Lung (tissue), 12 donors: Measurements from ENCODE around the gene RMND1. TPM values are rescaled to one million over a fixed set of nuclear protein-coding genes. Genes with fewer than 3 reads are reported as not detected.

ENCODE experiments used
- ATAC-seq: fragments of 200-7000 bp; cut with Tn5 transposase; one replicate; pipeline ENCODE4 v1.9.1; 2020; ENCODE audit warnings: moderate number of reproducible peaks; ENCODE audit not compliant: insufficient read depth, low FRiP score
- DNase-seq, 3 donors: peaks; one replicate each; pipeline ENCODE4 v3.0.0-alpha.2; 2013 to 2017
- H3K27ac ChIP-seq, 2 donors: one replicate each; pipeline ENCODE4 v1.5.1; 2013; ENCODE audit warnings: mild to moderate bottlenecking in 2 of 2, moderate library complexity in 2 of 2, control low read depth in 1 of 2, inconsistent platforms in 1 of 2, low read depth in 1 of 2, low read length in 1 of 2
- H3K27me3 ChIP-seq, 3 donors: one replicate each; pipeline ENCODE4 v1.5.1; 2013; ENCODE audit warnings: low read length in 2 of 3; ENCODE audit not compliant: control insufficient read depth in 3 of 3, insufficient read depth in 3 of 3
- H3K36me3 ChIP-seq, 4 donors: one replicate each; pipeline ENCODE4 v1.5.1; 2013; ENCODE audit warnings: low read length in 4 of 4, mild to moderate bottlenecking in 1 of 4, moderate library complexity in 1 of 4; ENCODE audit not compliant: control insufficient read depth in 4 of 4, insufficient read depth in 4 of 4
- H3K4me1 ChIP-seq, 5 donors: one replicate each; pipeline ENCODE4 v1.5.1; 2013; ENCODE audit warnings: low read length in 5 of 5, mild to moderate bottlenecking in 2 of 5, moderate library complexity in 1 of 5; ENCODE audit not compliant: control insufficient read depth in 5 of 5, insufficient read depth in 5 of 5
- H3K4me3 ChIP-seq: one replicate; pipeline ENCODE4 v1.5.1; 2013; ENCODE audit warnings: mild to moderate bottlenecking, control low read depth, moderate library complexity
- H3K9ac ChIP-seq, 2 donors: one replicate each; pipeline ENCODE4 v1.5.1; 2013; ENCODE audit warnings: low read length in 2 of 2, control low read depth in 1 of 2; ENCODE audit not compliant: insufficient read depth in 1 of 2
- H3K9me3 ChIP-seq, 4 donors: one replicate each; pipeline ENCODE4 v1.5.1; 2013; ENCODE audit warnings: low read length in 3 of 4, mild to moderate bottlenecking in 1 of 4, moderate library complexity in 1 of 4; ENCODE audit not compliant: control insufficient read depth in 4 of 4, insufficient read depth in 3 of 4
- WGBS, 2 donors: extraction: QIAGEN DNeasy Blood & Tissue Kit; methylation state at CpG; one replicate each; pipeline ENCODE4 v1.1.7; 2013; 5-methylcytosine and 5-hydroxymethylcytosine counted together
- polyA plus RNA-seq, 2 donors: library from polyadenylated mRNA; stranded (reverse); fragments of 200-250 nt; gene quantifications; one replicate each; pipeline ENCODE4 v1.2.1, GENCODE V29; 2013
- total RNA-seq, 2 donors: library from RNA; depleted of rRNA in 1 of 2; stranded (reverse); fragments of >200 nt in 1 of 2; gene quantifications; one replicate each; pipeline ENCODE4 v1.2.1, GENCODE V29; 2014 to 2021
- TF ChIP-seq, protein P1 (sequence below): IDR thresholded peaks from 2 replicates; pipeline ENCODE4 v1.5.1; 2012; ENCODE audit warnings: mild to moderate bottlenecking; ENCODE audit errors: control extremely low read depth, extremely low read depth
- donor health status: control.
- donor health status: control.
- donor health status: Bipolar disorder and iron deficiency.
- donor health status: healthy.
- donor health status: DM: yes; HTN: yes; CAD: no.

The RMND1 gene
- total and polyA plus RNA-seq, 4 donors: 10.2 to 43.2 (median 21.9) TPM

- TF ChIP-seq, protein P1, sequence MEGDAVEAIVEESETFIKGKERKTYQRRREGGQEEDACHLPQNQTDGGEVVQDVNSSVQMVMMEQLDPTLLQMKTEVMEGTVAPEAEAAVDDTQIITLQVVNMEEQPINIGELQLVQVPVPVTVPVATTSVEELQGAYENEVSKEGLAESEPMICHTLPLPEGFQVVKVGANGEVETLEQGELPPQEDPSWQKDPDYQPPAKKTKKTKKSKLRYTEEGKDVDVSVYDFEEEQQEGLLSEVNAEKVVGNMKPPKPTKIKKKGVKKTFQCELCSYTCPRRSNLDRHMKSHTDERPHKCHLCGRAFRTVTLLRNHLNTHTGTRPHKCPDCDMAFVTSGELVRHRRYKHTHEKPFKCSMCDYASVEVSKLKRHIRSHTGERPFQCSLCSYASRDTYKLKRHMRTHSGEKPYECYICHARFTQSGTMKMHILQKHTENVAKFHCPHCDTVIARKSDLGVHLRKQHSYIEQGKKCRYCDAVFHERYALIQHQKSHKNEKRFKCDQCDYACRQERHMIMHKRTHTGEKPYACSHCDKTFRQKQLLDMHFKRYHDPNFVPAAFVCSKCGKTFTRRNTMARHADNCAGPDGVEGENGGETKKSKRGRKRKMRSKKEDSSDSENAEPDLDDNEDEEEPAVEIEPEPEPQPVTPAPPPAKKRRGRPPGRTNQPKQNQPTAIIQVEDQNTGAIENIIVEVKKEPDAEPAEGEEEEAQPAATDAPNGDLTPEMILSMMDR: no peak
- Histone ChIP-seq H3K27ac (no peak overlapping the region), H3K9ac (no peak overlapping the region), H3K9me3 (no peaks in the 10 kb centered on the region), H3K27me3 (no peaks in the 10 kb centered on the region), H3K4me3 (no peak overlapping the region), H3K36me3 (peaks cover 4 to 9% (median 7%) of the 10 kb centered on the region in 4 donors), H3K4me1 (peaks cover 0 to 2% (median 0%) of the 10 kb centered on the region in 5 donors)
- WGBS, 2 donors: 87 to 93% methylated on average over 1 of the region's 1 CpG
- DNase-seq (no peak), ATAC-seq (no peak)
Measured at GRCh38 chr6:151402228-151402627, 49.7 kb downstream of the RMND1 start.

DNA sequence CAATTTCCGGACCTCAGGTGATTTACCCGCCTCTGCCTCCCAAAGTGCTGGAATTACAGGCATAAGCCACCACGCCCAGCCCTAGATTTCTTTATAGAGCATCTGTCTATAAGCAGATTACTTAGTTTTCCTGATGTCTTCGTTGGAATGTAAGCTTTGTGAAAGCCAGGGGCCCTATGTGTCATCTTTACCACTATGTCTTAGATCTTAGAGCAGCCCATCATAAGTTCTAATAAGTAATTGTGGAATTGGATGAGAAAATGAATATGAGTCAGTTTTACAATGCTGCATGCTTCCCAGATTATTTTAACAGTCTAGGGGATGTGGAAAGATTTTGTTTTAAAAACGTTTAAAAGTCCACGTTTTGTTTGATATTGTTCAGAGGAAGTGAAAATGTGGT is 51.5 kb downstream of the RMND1 start:
- ATAC-seq (no peak), DNase-seq (no peak)
- H3K4me3 ChIP-seq: no peak overlapping the region
- TF ChIP-seq, protein P1: no peak
- peaks cover 4 to 9% (median 6%) of the 10 kb centered on the region in 4 donors for H3K36me3 ChIP-seq
- H3K9ac ChIP-seq: no peak overlapping the region
- H3K27ac ChIP-seq: no peak overlapping the region
- no peaks in the 10 kb centered on the region for H3K9me3 ChIP-seq
- peaks cover 0 to 3% (median 0%) of the 10 kb centered on the region in 5 donors for H3K4me1 ChIP-seq
- no peaks in the 10 kb centered on the region for H3K27me3 ChIP-seq
- 80 to 82% methylated on average over 6 of the region's 6 CpGs for WGBS, 2 donors

DNA sequence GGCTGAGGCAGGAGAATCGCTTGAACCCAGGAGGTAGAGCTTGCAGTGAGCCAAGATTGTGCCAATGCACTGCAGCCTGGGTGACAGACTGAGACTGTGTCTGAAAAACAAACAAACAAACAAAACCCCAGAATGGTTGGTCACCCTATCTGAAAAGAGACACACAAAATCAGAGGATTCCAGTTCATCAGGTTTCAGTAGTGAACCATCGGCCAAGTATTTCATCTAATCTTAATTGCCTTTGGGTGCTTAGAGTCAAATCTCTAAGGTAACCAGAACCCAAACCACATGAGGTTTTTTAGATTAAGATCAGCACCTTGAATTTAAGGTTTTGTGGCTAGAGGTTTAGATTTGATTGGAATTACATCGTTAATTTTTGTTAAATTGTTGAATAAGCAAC is 52.2 kb downstream of the RMND1 start:
- TF ChIP-seq, protein P1: no peak
- no peak for DNase-seq
- H3K9me3 ChIP-seq: no peaks in the 10 kb centered on the region
- H3K27ac ChIP-seq: no peak overlapping the region
- no peak overlapping the region for H3K4me3 ChIP-seq
- no peak for ATAC-seq
- H3K36me3 ChIP-seq: peaks cover 4 to 7% (median 5%) of the 10 kb centered on the region in 4 donors
- H3K4me1 ChIP-seq: peaks cover 0 to 6% (median 0%) of the 10 kb centered on the region in 5 donors
- no peak overlapping the region for H3K9ac ChIP-seq
- WGBS, 2 donors: 76 to 77% methylated on average over 3 of the region's 3 CpGs
- H3K27me3 ChIP-seq: no peaks in the 10 kb centered on the region

DNA sequence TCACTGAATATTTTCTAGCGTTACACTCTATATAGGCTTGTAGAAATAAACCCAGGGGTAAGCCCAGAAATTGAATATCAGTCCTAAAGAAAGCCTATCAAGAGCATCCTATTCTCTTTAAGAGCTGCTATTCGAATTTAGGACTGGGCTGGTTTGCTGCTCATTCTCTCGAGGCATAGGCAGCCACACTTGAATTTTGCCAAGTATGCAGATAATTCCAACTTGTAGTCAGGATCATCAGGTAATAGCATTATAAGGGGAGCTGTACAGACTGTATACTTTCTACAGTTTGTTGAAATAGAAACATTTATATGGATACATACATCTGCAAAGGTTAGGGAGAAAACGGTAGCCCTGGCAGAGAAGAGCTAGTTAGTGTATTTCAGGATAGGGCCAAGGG is 58.5 kb downstream of the RMND1 start:
- WGBS, 2 donors: 64 to 82% methylated on average over 4 of the region's 4 CpGs
- DNase-seq (no peak), ATAC-seq (no peak)
- TF ChIP-seq, protein P1: no peak
- Histone ChIP-seq H3K36me3 (no peaks in the 10 kb centered on the region), H3K27me3 (no peaks in the 10 kb centered on the region), H3K9me3 (no peaks in the 10 kb centered on the region), H3K4me3 (no peak overlapping the region), H3K9ac (peak overlapping the region in 1 of 2 donors; percentile 47), H3K27ac (no peak overlapping the region), H3K4me1 (peaks cover 5 to 32% (median 18%) of the 10 kb centered on the region in 5 donors)
